Measurements from ENCODE around the gene ZNF200.

ZNF200 gene

GRCh38 chr16:3175157-3176093, 59.5 kb downstream of the ZNF200 start:
- H3K27ac ChIP-seq (ENCODE audit: low read length): no peak overlapping the region
- no peak overlapping the region for H3K4me2 ChIP-seq (ENCODE audit: low read depth, low read length)
- H3K27me3 ChIP-seq (replicated peaks; ENCODE audit: insufficient read depth, low read length): peaks cover 65% of the 10 kb centered on the region
- no peaks in the 10 kb centered on the region for H3K9me2 ChIP-seq (replicated peaks; ENCODE audit: insufficient read depth, low read length)
- H3K4me1 ChIP-seq (ENCODE audit: low read length): peaks cover 24% of the 10 kb centered on the region
- H3K9ac ChIP-seq (ENCODE audit: low read length): no peak overlapping the region
- no peaks in the 10 kb centered on the region for H3K36me3 ChIP-seq (replicated peaks; ENCODE audit: insufficient read depth, low read length)
- no peak overlapping the region for H3K4me3 ChIP-seq (ENCODE audit: low read length)
- no peaks in the 10 kb centered on the region for H3K79me2 ChIP-seq (ENCODE audit: low read length)
- DNase-seq: no peak
- H3K9me3 ChIP-seq (replicated peaks; ENCODE audit: insufficient read depth, low read length): no peaks in the 10 kb centered on the region
- H4K20me1 ChIP-seq (ENCODE audit: insufficient read depth, low read length): no peaks in the 10 kb centered on the region
- peaks cover 37% of the 10 kb centered on the region for H3F3A ChIP-seq (ENCODE audit: insufficient read depth, low read length)
- H2AFZ ChIP-seq (ENCODE audit: low read length): no peak overlapping the region
- no peak for TF ChIP-seq CTCF (IDR thresholded peaks at IDR 0.05; ENCODE audit: low read length)
- no peak for TF ChIP-seq EZH2 (optimal IDR thresholded peaks at IDR 0.05; ENCODE audit: low read depth, low read length)
- TF ChIP-seq EZH2phosphoT487 (IDR thresholded peaks at IDR 0.05; ENCODE audit: low read length): no peak

GRCh38 chr16:3174618-3175148, 60.3 kb downstream of the ZNF200 start:
- Histone ChIP-seq H3K4me2 (ENCODE audit: low read depth, low read length) (peak overlapping the region; percentile 82), H3K79me2 (ENCODE audit: low read length) (no peaks in the 10 kb centered on the region), H3K36me3 (replicated peaks; ENCODE audit: insufficient read depth, low read length) (no peaks in the 10 kb centered on the region), H4K20me1 (ENCODE audit: insufficient read depth, low read length) (no peaks in the 10 kb centered on the region), H3K4me3 (ENCODE audit: low read length) (peak overlapping the region; percentile 51; the same call in 1 of the 2 replicates), H3K4me1 (ENCODE audit: low read length) (peaks cover 24% of the 10 kb centered on the region), H3K27ac (ENCODE audit: low read length) (peak overlapping the region; percentile 78; the same call in 1 of the 2 replicates), H3K9me3 (replicated peaks; ENCODE audit: insufficient read depth, low read length) (no peaks in the 10 kb centered on the region), H3K27me3 (replicated peaks; ENCODE audit: insufficient read depth, low read length) (peaks cover 65% of the 10 kb centered on the region), H3F3A (ENCODE audit: insufficient read depth, low read length) (peaks cover 37% of the 10 kb centered on the region), H2AFZ (ENCODE audit: low read length) (no peak overlapping the region), H3K9me2 (replicated peaks; ENCODE audit: insufficient read depth, low read length) (no peaks in the 10 kb centered on the region), H3K9ac (ENCODE audit: low read length) (peak overlapping the region; percentile 57; the same call in 1 of the 2 replicates)
- no peak for TF ChIP-seq EZH2 (optimal IDR thresholded peaks at IDR 0.05; ENCODE audit: low read depth, low read length)
- no peak for TF ChIP-seq EZH2phosphoT487 (IDR thresholded peaks at IDR 0.05; ENCODE audit: low read length)
- TF ChIP-seq CTCF (IDR thresholded peaks at IDR 0.05; ENCODE audit: low read length): no peak
- DNase-seq: no peak

GRCh38 chr16:3173892-3174617, 60.9 kb downstream of the ZNF200 start:
- Histone ChIP-seq H3K9me2 (replicated peaks; ENCODE audit: insufficient read depth, low read length) (no peaks in the 10 kb centered on the region), H3K27ac (ENCODE audit: low read length) (peak overlapping the region; percentile 78), H2AFZ (ENCODE audit: low read length) (peak overlapping the region; percentile 61), H3K36me3 (replicated peaks; ENCODE audit: insufficient read depth, low read length) (no peaks in the 10 kb centered on the region), H3K9ac (ENCODE audit: low read length) (peak overlapping the region; percentile 57), H3K79me2 (ENCODE audit: low read length) (no peaks in the 10 kb centered on the region), H3K4me3 (ENCODE audit: low read length) (peak overlapping the region; percentile 51), H3K4me2 (ENCODE audit: low read depth, low read length) (peak overlapping the region; percentile 82), H3K9me3 (replicated peaks; ENCODE audit: insufficient read depth, low read length) (no peaks in the 10 kb centered on the region), H4K20me1 (ENCODE audit: insufficient read depth, low read length) (no peaks in the 10 kb centered on the region), H3K4me1 (ENCODE audit: low read length) (peaks cover 24% of the 10 kb centered on the region), H3F3A (ENCODE audit: insufficient read depth, low read length) (peaks cover 37% of the 10 kb centered on the region), H3K27me3 (replicated peaks; ENCODE audit: insufficient read depth, low read length) (peaks cover 65% of the 10 kb centered on the region)
- peak; percentile 87 for DNase-seq
- TF ChIP-seq CTCF (IDR thresholded peaks at IDR 0.05; ENCODE audit: low read length): peak; percentile 52
- no peak for TF ChIP-seq EZH2 (optimal IDR thresholded peaks at IDR 0.05; ENCODE audit: low read depth, low read length)
- no peak for TF ChIP-seq EZH2phosphoT487 (IDR thresholded peaks at IDR 0.05; ENCODE audit: low read length)
